ENCODE results near the gene GNG10.
"Not testable (repeated sequence)": the region's sequence is repeated elsewhere in the genome, so short reads cannot be mapped to it uniquely, and the experiment has no call there.

Gene GNG10

DNA sequence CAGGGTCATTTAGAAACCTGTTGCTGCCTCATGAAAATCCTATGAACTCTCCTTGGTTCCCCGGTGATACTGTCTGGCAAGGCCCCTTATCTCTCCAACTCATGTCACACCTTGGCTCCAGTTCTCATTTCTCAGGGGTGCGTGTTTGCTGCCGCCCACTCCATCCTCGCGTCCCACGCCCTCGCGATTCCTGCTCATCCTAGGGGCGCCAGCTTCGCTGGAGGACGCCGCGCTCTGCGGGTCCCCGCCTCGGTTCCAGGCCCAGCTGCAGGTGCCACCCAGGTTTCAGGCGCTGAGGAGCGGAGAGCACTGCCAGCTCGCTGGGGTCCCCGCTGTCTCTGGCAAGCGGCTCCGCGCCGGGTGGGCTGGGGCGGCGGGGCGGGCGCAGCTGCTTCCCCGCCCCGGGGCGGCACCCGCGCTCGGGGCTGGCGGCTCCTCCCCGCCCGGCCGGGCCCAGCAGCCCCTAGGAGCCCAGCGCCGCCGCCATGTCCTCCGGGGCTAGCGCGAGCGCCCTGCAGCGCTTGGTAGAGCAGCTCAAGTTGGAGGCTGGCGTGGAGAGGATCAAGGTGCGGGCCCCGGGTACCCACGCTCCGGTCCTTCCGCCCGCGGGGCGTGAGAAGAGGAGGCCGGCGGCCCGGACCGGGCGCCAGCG, at the start of gene GNG10:
GNG10 (plus strand) TSS at position 456 of the 652 bp plus-strand sequence; CDS start at position 486, 30 bp downstream.
- peak; percentile 6 to 18 for DNase-seq

DNA sequence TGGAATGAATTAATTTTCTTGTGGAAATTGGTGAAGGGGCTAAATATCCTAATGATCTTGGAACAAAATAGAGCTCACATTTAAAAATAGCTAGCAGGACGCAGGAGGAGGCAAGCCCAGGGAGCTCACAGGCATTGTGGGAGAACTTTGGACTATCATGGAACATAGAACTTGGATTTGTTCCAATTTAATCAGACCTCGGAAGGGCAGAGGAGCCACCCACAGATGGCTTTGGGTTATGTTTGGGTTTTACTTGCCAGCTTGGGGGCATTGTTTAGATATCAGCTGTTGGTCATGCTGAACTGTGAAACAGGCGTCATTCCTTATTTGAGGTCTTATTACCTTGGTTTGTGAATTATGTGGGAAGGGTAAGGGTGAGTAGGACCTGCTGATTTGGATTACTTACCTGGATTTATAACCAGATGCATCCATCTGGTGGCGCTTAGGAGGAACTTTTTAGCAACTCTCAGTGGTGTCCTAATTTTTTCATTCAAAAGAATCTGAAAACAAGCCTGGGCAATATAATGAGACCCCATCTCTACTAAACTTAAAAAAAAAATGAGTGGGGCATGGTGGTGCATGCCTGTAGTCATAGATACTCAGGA, 47.9 kb upstream of the GNG10 start:
- no peak for DNase-seq

DNA sequence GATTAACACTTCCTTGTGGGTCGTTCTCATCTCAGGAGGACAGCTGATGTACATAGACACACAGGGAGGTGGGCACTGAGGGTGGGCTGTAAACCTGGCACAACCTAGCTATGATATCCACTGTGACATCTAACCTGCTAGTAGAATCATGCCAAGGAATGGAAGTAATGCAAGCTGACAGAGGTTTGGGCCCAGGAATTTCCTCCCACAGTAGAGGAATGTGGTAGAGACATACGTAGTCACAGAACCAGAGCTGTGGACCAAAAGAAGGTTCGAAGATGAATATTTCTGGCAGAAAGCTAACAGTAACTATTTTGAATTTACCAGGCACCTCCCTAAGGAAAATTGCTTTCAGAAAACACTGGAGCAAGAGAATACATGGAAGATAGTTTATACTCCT, 45.5 kb upstream of the GNG10 start:
- no peak for DNase-seq

DNA sequence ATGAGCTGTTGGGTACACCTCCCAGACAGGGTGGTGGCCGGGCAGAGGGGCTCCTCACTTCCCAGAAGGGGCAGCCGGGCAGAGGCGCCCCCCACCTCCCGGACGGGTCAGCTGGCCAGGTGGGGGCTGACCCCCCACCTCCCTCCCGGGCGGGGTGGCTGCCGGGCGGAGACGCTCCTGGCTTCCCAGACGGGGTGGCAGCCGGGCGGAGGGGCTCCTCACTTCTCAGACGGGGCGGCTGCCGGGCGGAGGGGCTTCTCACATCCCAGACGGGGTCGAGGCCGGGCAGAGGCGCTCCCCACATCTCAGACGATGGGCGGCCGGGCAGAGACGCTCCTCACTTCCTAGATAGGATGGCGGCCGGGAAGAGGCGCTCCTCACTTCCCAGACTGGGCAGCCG, 44.1 kb upstream of the GNG10 start:
- DNase-seq, result not testable (repeated sequence)

DNA sequence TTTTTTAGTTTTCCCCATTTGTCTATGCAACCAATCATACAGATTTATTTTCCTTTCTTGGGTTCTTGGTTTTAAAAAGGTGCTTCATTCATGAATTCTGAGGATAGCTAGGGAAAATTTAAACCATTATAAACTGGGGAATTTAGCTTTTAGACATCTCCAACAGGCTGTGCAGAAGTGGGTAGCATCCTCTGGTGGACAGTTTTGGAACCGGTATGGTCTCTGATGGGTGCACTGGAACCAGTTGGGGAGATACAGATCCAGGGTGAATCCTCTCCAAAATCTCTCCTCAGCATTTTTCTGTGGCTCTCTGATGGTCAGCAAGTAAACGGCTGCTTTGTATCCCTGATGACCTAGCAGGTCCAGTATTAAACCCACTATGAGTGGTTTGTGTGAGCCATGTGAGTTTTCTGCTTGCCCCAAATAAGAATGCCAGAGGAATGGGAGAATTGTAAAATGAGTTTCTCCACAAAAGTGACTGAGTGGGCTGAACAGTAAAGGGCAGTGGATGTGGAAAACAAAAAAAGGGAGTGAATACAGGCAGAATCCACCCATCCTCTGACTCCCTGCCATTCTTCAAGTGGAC, 39.4 kb upstream of the GNG10 start:
- DNase-seq, result no peak

DNA sequence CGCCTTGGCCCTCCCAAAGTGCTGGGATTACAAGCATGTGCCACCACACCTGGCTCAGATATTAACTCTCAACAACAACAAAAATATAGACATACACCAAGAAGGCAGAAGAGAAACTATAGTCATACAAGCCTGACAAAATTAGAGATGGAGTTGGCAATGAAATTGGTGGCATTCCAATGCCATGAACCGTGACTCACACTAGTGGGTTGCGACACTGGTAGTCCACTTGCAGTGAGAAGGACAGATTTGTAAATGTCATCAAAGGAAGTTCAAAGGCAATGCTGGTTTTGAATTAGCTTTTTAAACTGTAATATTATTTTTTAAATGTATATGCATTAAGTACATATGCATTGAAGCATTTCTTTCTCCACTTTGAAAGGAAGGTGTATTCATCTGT, 38.8 kb upstream of the GNG10 start:
- DNase-seq, result no peak

DNA sequence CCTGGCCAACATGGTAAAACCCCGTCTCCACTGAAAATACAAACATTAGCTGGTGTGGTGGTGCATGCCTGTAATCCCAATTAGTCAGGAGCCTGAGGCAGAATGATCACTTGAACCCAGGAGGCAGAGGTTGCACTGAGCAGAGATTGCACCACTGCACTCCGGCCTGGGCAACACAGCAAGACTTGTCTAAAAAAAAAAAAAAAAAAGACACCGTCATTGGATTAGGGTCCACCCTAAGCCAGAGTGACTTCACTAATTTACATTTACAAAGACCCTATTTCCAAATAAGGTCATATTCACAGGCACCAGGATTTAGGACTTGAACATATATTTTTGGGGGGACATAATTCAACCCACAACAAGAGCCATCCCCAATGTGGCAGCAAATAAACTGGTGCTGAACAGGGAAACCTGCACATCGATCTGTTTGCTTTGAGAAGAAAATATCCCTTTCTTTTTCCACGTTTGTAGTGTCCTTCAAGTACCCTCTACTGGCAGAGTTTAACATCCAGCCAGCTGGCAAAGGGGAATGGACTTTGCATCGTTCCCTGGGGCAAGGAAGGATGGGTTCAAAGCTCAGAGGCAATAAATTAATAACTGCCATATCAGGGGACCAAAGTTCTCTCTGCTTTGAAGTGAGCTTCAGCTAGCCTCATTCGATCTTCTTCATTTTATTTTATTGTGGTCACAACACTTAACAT, 34.0 kb upstream of the GNG10 start:
- DNase-seq, result no peak

DNA sequence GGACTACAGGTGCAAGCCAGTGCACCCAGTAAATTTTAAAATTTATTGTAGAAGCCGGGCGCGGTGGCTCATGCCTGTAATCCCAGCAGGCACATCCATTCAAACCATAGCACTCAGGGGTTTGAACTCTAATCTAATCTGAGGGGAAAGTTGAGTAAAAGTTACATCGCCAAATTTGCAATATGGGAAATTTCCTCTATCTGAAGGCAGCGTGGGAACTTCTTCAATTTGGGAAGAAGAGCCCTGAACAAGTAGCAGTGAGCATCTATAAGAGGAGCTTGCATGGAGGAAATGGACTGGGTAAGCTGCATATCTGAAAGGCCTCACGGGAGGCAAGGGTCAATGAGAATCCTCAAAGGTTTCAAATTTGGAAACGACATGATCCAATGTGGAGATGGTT, 33.0 kb upstream of the GNG10 start:
- no peak for DNase-seq

DNA sequence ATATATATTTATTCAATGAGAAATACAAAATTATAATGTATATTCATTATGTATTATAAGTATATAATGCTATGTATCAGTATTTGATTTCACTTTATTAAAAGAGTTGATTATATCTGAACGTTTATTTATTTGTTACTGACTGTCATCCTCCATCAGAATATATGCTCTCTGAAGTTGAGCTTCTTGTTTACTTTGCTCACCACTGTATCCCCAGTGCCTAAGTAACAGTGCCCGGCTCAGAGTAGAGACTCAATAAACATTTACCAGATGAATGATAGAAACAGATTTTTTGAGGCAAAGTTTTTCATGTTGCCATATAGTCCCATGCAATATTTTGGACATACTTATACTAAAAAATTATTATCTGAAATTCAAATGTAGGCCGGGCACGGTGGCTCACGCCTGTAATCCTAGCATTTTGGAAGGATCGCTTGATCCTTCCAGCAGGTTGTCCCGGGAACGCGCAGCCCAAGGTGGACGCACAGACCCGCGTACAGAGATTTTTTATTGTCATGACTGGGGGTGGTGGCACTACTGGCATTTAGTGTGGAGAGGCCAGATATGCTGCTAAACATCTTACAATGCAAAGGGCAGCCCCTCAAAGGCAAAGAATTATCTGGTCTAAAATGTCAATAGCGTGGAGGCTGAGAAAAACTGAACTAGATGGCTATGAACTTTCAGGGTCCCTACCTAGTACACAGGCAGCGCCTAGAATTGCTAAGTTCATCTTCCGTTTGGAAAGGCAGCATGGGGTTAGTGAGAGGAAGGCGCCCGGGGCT, 31.0 kb upstream of the GNG10 start:
- DNase-seq, result no peak

DNA sequence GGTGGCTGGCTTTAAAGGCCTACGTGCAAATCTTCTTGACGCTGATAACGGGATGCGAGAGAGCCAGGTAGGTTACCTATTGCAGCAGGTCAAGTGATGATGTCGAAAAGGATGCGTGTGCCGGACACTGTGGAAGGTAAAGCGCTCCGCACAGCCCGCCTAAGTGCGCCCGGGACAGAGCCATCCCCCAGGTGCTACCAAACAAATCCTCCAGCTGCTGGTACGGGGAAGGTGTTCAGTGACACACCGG, 30.5 kb upstream of the GNG10 start:
- DNase-seq, result no peak

DNA sequence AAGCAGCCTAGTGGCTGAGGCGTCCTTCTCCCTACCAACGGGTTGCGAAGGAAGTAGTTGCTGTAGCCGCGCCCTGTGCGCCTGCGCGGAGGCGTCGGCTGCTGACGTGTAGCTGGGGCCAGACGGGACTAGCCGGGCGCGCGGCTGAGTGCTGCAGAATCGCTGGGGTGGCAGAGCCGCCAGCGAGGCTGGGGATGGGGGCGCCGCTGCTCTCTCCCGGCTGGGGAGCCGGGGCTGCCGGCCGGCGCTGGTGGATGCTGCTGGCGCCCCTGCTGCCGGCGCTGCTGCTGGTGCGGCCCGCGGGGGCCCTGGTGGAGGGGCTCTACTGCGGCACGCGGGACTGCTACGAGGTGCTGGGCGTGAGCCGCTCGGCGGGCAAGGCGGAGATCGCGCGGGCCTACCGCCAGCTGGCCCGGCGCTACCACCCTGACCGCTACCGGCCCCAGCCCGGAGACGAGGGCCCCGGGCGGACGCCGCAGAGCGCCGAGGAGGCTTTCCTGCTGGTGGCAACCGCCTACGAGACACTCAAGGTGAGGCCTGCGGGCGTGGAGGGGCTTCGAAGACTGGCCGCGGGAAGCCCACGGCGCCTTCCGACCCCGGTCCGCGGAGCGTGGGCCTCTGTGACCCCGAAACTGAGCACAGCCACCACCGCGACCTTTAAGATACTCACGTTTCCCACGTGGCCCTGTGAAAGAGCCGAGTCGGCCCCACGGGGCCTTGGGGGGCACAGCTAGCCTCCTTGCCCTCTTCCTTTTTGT, 30.0 kb upstream of the GNG10 start, which contains the start of gene DNAJC25:
DNAJC25 (plus strand) TSS at position 121 of the 758 bp plus-strand sequence; CDS start at position 195, 74 bp downstream.
- DNase-seq, result peak; percentile 81 to 88

DNA sequence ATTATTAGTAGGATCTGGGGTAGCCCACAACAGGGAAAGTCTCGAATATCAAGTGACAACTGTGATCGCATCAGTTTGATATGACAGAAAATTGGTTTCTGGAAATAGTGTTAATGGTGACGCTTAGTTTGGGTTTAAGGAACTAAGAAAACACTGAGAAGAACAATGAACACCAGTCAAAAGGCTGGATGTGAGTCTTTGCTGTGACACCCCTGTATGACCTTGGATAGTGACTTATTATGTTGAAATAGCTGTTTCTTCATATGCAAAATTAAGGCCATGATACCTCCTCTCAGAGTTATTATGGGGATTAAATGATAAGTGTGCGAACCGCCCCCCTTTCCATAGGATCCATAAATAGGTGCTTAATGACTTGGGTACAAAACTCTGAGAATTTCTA, 29.3 kb upstream of the GNG10 start:
- no peak for DNase-seq

DNA sequence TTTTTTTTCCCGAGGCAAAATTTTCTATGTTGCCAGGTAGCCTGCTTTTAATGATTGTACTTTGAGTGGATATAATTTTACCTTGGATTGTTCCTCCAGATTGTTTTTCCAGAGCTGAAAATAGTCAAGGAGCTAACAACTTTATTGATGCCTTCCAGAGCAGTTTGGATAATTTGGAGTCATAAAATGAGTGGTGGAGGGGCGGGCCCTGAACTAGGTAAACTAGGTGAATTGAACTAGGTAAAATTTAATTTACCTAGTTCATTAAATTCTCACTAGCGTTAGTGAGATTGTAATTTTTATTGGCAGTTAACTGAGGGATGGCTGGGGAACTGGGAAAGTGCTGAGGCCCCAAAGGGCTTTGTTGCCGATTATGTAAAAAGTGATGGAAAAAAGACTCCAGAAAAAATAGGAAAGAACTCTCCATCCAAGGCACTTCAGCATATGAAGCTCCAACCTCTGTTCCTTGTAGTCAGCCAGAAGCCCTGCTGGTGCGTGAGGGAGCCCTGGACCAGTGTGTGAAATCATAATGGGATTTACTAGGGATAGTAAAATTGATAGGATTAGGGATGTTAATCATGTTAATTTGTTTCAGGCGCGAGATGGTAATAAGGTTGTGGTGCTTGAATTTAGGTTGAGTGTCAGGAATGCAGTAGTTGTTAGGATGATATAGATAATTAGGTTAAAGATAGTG, 28.6 kb upstream of the GNG10 start:
- DNase-seq, result no peak

DNA sequence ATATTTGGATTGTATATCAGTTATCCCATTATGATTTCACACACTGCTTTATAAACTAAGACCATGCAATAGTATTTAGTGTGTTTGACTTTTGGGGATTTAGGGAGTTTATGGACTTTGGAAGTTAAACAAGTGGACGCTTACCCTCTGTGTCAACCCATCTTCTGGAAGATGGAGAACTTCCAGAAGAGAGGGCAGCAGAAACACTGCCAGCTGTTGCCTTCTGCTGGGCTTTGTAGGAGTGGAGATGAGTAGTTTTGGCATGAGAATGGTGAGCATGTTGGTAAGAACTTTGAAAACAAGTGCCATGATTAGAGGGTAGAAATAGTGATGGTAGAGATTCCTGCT, 28.0 kb upstream of the GNG10 start:
- no peak for DNase-seq

DNA sequence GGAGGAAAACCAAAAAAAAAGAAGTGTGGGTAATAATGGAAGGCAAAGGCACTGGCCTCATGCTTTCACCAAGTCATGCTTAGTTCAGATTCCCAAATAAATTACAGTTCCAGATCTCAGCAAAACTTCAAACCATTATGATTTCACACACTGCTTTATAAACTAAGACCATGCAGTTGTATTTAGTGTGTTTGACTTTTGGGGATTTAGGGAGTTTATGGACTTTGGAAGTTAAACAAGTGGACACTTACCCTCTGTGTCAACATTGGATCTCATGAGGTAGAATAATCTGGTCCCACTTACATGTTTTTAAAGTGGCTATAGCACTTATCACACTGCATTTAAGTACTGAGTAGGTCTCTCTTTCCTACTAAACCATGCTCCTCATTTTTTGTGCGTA, 26.5 kb upstream of the GNG10 start:
- no peak for DNase-seq

DNA sequence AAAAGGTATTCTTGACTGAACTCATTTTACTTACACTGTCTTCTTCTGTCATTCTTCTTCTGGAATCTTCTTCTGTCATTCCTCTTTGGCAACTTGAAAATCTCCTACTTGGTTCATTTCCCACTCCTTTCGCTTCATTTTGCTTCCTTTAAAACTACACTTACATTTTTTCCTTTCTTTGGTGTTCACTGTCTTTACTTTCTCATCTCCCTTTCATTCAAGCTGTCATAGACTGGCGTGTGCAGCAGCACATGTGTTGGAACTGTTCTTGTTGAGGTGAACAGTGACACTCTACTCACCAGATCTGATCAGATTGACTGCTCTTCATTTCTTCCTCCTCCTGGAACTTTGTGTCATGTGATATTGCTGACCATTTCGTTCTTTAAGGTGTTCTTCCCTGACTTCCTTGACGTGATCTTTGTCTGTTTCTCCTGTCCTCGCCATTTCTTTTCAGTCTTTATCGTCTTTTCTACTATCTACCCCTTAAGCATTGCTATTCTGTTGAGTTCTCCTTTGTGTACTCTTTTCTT, 23.9 kb upstream of the GNG10 start:
- DNase-seq, result no peak

DNA sequence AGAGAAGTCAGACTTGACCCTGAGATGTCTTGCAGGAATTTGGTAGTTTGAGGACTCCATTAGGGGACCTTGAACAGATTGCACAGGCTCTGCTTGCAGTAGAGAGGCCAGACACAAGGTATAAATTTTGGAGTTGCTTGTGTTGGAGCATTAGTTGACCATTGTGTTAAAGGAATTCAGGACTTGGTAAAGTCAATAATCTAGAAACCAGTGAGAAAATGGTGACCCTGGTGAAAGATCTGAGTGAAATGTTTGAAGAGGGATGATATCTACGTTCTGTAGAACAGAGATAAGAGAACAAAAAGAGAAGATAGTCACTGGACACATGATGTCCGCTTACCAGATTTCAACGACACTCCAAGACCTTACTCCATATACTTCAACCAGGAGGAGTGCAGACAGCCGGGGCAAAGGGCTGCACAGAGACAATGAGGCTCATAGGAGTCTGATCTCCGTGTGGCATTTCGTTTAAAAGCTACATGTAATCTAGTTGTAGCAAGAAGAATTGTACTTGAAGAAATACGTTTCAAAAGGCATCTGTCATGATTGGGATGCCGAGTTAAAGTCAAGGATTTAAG, 17.1 kb upstream of the GNG10 start:
- no peak for DNase-seq

DNA sequence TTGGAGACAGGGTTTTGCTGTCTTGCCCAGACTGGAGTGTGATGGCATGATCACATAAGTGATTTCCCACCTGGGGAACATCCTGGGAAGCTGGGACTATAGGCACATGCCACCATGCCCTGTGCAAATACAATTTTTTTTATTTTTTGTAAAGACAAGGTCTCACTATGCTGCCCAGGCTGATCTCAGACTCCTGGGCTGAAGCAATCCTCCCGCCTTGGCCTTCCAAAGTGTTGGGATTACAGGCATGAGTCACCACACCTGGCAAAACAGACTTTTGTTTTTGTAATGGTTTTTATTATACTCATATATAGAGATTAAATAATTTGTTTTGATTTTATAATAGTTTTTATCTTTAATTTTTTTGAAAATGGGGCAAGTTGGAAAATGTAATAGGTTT, 15.6 kb upstream of the GNG10 start:
- no peak for DNase-seq

DNA sequence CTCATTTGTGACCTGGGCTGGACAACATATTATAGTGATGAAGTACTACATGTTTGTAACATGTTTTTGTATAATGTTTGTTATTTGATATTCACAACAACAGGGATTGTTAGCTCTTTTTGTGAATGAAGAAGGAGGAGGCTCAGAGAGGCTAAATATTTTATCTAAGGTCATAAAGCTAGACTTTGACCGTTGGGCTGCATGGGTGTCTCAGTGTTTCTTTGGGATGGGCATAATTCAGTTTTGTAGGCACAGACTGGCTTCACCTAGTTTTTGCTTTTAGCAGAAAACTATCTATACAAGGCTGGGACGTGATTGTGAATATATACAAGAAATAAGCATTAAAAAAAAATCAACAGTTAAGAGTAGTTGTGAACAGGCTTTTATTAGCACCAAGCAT, 15.0 kb upstream of the GNG10 start:
- no peak for DNase-seq

DNA sequence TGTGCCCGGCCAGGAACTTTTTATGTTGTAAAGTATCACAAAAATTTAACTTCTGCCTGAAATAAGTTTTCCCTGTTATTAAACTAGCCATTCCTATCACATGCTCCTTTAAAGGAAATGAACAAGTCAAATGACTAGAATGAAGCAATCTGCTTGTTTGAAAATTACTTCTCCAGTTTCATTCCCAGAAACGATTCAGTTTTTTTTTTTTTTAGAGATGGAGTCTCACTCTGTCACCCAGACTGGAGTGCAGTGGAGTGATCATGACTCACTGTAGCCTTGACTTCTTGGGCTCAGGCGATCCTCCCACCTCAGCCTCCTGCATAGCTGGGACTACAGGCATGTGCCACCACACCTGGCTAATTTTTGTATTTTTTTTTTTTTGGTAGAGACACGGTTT, 13.3 kb upstream of the GNG10 start:
- DNase-seq, result no peak

DNA sequence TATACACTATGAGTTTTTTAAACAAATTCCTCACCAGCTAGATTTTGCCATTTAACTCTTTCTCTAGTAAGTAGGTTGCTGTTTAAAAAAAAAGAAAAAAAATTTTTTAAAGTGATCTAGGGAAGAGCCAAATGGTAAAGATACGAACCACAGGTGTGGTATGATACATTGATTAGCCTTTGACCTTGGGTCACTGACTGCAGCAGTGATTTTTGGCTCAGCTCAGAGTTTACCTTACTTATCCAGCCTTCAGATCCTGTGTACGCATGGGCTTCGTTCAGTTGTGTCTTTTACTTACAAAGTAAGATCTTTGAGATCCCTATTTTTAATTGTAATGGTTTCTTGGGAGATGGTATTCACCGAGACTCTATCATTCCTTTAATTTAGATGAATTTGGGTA, 12.4 kb upstream of the GNG10 start:
- no peak for DNase-seq

DNA sequence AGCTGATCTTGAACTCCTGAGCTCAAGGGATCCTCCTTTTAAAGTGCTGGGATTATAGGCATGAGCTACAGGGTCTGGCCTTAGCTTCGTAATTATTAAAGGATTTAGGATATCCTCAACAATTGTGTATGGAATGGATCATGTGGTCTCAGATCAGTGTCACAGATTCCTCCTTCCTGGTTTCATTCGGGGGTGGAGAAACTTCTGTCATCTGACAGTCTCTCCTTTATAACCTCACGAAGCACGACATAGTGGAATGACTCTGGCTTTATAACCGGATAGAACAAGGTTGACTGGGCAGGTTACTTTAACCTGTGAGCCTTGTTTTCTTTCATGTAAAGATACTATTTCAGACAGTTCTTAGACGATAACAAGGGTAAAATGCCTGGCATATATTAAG, 4.4 kb upstream of the GNG10 start:
- no peak for DNase-seq

Measured in NCI-H187 (cell line).